Mucosa of descending colon (tissue), 3 donors: ENCODE measurements around the gene IGSF21. TPM values are rescaled to one million over a fixed set of nuclear protein-coding genes. Genes with fewer than 3 reads are reported as not detected.

ENCODE experiments used
- ATAC-seq: fragments of 200-7000 bp; cut with Tn5 transposase; one replicate; pipeline ENCODE4 v1.9.1; 2020; ENCODE audit warnings: mild to moderate bottlenecking, moderate library complexity
- DNase-seq, 3 donors: peaks; one replicate each; pipeline ENCODE4 v3.0.0-alpha.2; 2020
- H3K36me3 ChIP-seq: fragments of 200-600 bp; one replicate; pipeline ENCODE4 v1.8.0; 2021; ENCODE audit warnings: low read depth, mild to moderate bottlenecking
- H3K4me1 ChIP-seq: fragments of 200-600 bp; one replicate; pipeline ENCODE4 v1.8.0; 2021; ENCODE audit warnings: low read depth, mild to moderate bottlenecking
- H3K4me3 ChIP-seq: fragments of 200-600 bp; one replicate; pipeline ENCODE4 v1.8.0; 2021; ENCODE audit warnings: mild to moderate bottlenecking
- H3K9me3 ChIP-seq: fragments of 200-600 bp; one replicate; pipeline ENCODE4 v1.8.0; 2021; ENCODE audit warnings: mild to moderate bottlenecking
- CTCF ChIP-seq: fragments of 200-600 bp; IDR thresholded peaks from one replicate; pipeline ENCODE4 v1.8.0; 2022; ENCODE audit warnings: antibody characterized with exemption, mild to moderate bottlenecking
- intact Hi-C, 2 donors: fragments of 100-400 bp; cut with DNase I in 1 of 2; cut with micrococcal nuclease in 1 of 2; formaldehyde crosslinking; loops; one replicate each; pipeline versions ENCODE4 v1.11.0 to v1.11.1; 2022; cut with DNase I, micrococcal nuclease
- total RNA-seq, 3 donors: library from RNA; stranded (reverse); fragmentation: NEBNext Ultra II Directional in 2 of 3; extraction: Animal tissue kit (Norgen Biotek cat#: 25700) in 2 of 3; gene quantifications; one replicate each; pipeline versions ENCODE4 v1.2.1 to v1.2.4, GENCODE V29; 2021 to 2023
- donor health status: DM: no; HTN: no; CAD: no; lungs with moderate emphysema.
- donor health status: DM: no; HTN: no; CAD: no.
- donor health status: DM: no; HTN: yes; CAD: no.

IGSF21 gene
- total RNA-seq, 3 donors from 2014 or later: 0.70 to 1.4 (median 0.96) TPM

- intact Hi-C loops: no loop called here
- Histone ChIP-seq H3K9me3 (no peaks in the 10 kb centered on the region), H3K36me3 (no peaks in the 10 kb centered on the region), H3K4me3 (no peak overlapping the region), H3K4me1 (peaks cover 5% of the 10 kb centered on the region)
- no peak for ATAC-seq
- no peak for DNase-seq
- TF ChIP-seq CTCF: no peak
These were observed 129.8 kb downstream of the IGSF21 start for GRCh38 chr1:18237371-18237770.

GRCh38 chr1:18238190-18238589 lies 130.6 kb downstream of the IGSF21 start:
- Histone ChIP-seq H3K4me3 (no peak overlapping the region), H3K9me3 (no peaks in the 10 kb centered on the region), H3K4me1 (peaks cover 5% of the 10 kb centered on the region), H3K36me3 (no peaks in the 10 kb centered on the region)
- intact Hi-C loops: no loop called here
- TF ChIP-seq CTCF: no peak
- no peak for DNase-seq
- ATAC-seq: no peak

- no peaks in the 10 kb centered on the region for H3K9me3 ChIP-seq
- H3K4me1 ChIP-seq: peaks cover 5% of the 10 kb centered on the region
- no peak for TF ChIP-seq CTCF
- no peaks in the 10 kb centered on the region for H3K36me3 ChIP-seq
- DNase-seq: no peak
- ATAC-seq: no peak
- intact Hi-C loops: no loop called here
- no peak overlapping the region for H3K4me3 ChIP-seq
These were observed 132.1 kb downstream of the IGSF21 start for GRCh38 chr1:18239671-18240070.

- DNase-seq: peak in 2 of 3 donors; percentile 34 to 69
- H3K9me3 ChIP-seq: no peaks in the 10 kb centered on the region
- intact Hi-C loops: no loop called here
- no peak overlapping the region for H3K4me3 ChIP-seq
- no peak for TF ChIP-seq CTCF
- peaks cover 5% of the 10 kb centered on the region for H3K4me1 ChIP-seq
- no peaks in the 10 kb centered on the region for H3K36me3 ChIP-seq
- peak; percentile 98 for ATAC-seq
These were observed 133.3 kb downstream of the IGSF21 start for GRCh38 chr1:18240906-18241305.

GRCh38 chr1:18241891-18242290 lies 134.3 kb downstream of the IGSF21 start:
- ATAC-seq: no peak
- Histone ChIP-seq H3K36me3 (no peaks in the 10 kb centered on the region), H3K4me1 (peaks cover 5% of the 10 kb centered on the region), H3K4me3 (no peak overlapping the region), H3K9me3 (no peaks in the 10 kb centered on the region)
- DNase-seq: no peak
- intact Hi-C loops: no loop called here
- no peak for TF ChIP-seq CTCF
